WI38 (cell line): Measurements from ENCODE around the gene MYH16.
A peak's percentile ranks its signal among the peaks of the same experiment; 100 is the strongest.

ENCODE experiments used
- H3K4me3 ChIP-seq: 2 replicates; pipeline ENCODE4 v1.5.1; 2011; ENCODE audit warnings: low read depth, mild to moderate bottlenecking, control low read depth, low read length
- TF ChIP-seq, protein P1 (sequence below): IDR thresholded peaks from 2 replicates; pipeline ENCODE4 v1.5.1; 2012; ENCODE audit warnings: low read depth, mild to moderate bottlenecking, control low read depth, low read length

The MYH16 gene

DNA sequence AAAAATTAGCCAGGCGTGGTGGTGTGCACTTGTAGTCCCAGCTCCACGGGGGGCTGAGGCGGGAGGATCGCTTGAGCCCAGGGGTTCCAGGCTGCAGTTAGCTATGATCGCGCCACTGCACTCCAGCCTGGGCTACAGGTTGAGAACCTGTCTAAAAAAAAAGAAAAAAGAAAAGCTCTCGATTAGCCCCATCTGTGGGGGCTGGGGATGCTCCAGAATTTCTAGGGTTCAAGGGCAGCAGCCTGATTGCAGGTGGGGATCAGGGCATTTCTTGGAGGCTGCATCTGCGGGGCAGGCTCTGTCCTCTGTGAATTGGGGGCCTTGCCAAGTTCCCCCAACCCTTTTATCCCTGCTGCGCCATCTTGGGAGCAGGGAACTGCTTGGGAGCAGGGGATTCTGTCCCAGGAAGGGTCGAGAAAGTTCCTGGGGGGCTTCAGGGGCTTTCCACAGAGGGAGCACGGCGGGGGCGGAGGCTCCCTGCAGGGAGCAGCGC lies 52.4 kb downstream of the MYH16 start:
- TF ChIP-seq, protein P1, sequence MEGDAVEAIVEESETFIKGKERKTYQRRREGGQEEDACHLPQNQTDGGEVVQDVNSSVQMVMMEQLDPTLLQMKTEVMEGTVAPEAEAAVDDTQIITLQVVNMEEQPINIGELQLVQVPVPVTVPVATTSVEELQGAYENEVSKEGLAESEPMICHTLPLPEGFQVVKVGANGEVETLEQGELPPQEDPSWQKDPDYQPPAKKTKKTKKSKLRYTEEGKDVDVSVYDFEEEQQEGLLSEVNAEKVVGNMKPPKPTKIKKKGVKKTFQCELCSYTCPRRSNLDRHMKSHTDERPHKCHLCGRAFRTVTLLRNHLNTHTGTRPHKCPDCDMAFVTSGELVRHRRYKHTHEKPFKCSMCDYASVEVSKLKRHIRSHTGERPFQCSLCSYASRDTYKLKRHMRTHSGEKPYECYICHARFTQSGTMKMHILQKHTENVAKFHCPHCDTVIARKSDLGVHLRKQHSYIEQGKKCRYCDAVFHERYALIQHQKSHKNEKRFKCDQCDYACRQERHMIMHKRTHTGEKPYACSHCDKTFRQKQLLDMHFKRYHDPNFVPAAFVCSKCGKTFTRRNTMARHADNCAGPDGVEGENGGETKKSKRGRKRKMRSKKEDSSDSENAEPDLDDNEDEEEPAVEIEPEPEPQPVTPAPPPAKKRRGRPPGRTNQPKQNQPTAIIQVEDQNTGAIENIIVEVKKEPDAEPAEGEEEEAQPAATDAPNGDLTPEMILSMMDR = no peak
- peak overlapping the region; percentile 99 for H3K4me3 ChIP-seq

DNA sequence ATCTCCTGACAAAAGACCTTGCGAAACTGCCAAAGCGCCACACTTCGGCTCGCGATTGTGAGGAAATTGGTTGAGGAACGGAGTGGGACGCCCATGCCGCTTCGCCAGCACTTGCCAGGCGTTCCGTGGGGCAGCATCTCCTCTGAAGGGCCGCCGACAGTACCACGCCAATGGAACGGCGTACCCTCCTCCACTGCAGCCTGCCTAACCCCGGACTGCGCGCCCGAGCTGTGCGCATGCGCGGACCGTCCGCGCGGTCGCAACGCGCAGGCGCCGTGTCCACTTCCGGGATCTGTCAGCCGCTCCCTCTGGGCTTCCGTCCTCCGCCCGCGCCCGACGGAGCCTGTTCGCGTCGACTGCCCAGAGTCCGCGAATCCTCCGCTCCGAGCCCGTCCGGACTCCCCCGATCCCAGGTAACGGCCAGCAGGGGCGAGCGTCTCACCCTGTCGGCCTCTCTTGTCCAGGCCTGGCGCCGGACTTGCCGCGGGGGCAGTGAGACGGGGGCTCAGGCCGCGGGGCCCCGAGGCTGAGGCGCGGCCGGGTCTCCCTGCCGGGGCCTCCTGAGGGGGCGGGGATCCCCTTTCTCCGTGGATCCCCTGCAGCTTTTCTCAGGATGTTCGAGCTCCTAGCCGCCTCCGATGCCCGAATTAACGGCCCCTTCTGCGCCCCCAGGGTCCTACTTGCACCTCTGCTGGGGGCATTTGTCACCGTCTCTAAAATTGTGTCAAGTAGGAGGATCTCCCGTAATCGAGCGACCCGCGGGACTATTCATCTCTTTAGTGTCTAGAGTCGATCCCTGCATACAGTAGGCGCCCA lies 53.2 kb downstream of the MYH16 start, which contains the start of gene ARPC1A:
TSS of gene ARPC1A (plus strand) at position 307 of the 816 bp plus-strand sequence. CDS start 7,456 bp downstream, outside the sequence.
- TF ChIP-seq, protein P1 = no peak
- H3K4me3 ChIP-seq = peak within 1 kb of the TSS; percentile 99

DNA sequence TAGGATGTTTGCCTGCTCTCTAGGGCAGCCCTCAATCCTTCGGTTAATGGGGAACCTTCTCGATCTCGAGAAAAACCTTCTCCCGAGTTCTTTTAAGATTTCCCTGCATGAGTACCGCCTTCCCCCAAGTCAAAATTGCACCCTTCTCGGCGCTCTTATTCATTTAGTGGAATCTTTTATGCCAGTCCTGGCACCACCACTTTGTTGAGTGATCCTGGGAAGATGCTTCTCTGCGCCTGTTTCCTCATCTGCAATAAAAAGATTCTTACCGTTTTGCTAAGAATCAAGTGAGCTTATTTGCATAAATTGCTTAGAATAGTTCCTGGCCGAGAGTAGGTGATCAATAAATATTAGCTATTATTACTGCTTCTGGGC lies 53.8 kb downstream of the MYH16 start:
- TF ChIP-seq, protein P1 = no peak
- H3K4me3 ChIP-seq = peak overlapping the region; percentile 99

DNA sequence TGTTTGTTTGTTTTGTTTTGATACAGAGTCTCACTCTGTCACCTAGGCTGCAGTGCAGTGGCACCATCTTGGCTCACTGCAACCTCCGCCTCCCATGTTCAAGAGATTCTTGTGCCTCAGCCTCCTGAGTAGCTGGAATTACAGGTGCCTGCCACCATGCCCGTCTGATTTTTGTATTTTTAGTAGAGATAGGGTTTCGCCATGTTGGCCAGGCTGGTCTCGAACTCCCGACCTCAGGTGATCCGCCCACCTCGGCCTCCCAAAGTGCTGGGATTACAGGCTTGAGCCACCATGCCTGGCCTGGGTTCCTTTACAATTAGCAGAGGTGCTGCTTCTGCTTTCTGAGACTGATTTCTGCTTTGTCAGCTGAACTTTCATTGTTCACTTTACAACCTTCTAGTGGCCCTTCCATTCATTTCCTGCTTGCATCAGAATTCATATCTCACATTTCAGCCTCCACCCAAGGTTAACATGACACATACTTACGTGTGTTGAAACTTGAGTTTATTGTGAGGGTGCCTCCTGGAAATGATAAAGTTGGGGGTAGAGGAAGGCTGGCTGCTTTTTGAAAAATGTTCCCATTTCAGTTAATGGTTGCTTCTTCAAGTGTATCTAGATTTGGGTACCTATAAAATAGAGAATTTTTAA lies 57.8 kb downstream of the MYH16 start:
- H3K4me3 ChIP-seq = 0 out of 2 replicates have a peak overlapping the region, but pooled peaks have one; percentile 12

DNA sequence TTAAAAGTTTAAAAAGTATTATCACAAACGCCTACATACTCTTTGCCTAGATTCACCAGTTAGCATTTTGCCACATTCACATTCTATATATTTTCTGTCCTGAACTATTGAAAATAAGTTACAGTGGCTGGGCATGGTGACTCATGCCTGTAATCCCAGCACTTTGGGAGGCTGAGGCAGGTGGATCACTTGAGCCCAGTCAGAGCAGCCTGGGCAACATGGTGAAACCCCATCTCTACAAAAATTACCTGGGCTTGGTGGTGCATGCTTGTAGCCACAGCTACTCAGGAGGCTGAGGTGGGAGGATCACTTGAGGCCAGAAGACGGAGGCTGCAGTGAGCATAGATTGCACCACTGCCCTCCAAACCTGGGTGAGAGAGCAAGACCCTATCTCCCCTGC lies 58.4 kb downstream of the MYH16 start:
- TF ChIP-seq, protein P1 = no peak
- no peak overlapping the region for H3K4me3 ChIP-seq

DNA sequence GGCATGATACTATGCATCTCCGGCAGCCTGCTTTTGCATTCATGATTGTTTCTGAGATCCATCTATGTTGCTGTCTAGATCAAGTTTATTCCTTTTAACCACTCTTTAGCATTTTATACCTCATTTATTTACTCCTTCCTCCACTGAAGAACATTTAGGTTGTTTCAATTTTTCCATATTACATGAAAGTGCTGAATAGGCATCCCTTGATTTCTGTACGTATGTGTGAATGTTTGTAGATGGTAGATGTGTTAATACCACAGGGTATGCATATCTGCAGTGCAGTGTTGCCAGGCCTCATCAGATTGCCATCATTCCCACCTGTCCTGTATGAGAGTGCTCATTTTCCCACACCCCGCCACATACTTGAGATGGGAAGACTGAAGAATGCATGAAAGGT lies 67.0 kb downstream of the MYH16 start:
- no peak overlapping the region for H3K4me3 ChIP-seq
- TF ChIP-seq, protein P1 = no peak

DNA sequence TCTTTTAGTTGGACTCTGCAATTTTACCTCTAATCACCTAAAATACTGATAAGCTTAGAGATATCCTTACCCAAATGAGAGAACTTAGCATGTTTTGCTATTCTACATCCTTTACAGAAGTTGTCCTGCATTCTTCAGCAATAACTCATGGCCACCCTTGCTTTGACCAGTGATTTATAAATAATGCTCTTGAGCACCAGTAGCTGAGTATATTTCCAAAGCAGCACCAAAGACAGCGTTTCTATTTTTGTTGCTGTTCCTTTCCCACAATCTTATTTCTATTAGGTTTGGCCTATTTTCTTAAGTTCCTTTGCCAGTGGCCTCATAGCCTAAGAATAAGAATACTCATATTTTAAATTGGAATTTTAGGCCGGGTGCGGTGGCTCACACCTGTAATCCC lies 68.0 kb downstream of the MYH16 start:
- TF ChIP-seq, protein P1 = no peak
- H3K4me3 ChIP-seq = no peak overlapping the region
